Stimulated activated CD4-positive, alpha-beta T cell treated with anti-CD3 and anti-CD28 coated beads, TNF-alpha, amount 100 ng/mL, for 1 hour (primary cell): ENCODE results near the gene TMEM174.

Experiments used
- DNase-seq, 3 donors: peaks; one replicate each; pipeline ENCODE4 v3.0.0-alpha.2; 2020; ENCODE audit warnings: low read depth in 3 of 3, low spot score in 1 of 3

The TMEM174 gene, protein sequence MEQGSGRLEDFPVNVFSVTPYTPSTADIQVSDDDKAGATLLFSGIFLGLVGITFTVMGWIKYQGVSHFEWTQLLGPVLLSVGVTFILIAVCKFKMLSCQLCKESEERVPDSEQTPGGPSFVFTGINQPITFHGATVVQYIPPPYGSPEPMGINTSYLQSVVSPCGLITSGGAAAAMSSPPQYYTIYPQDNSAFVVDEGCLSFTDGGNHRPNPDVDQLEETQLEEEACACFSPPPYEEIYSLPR

GRCh38 chr5:73172951-73173350, at the start of gene TMEM174:
TMEM174 (plus strand) TSS chr5:73173193; CDS start chr5:73173244, 51 bp downstream.
- no peak for DNase-seq

DNA sequence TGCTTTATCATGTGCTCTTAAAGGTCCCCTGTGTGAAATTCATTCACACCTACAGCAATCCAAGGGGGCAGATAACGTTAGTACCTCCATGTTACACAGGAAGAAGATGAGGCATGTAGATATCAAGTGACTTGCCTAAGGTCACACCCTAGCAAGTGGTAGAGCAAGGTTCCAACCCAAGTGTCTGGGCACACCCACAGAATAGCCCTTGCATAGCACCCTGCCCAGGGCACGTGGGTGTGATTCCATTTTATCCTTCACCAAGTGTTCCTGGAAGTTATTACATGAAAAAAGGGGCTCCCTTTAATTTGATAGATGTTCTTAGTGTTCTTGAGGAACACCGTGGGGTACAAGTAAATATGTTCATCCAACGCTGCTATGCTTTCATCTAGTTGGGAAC, 47.7 kb upstream of the TMEM174 start:
- no peak for DNase-seq

- DNase-seq = no peak
Measured at GRCh38 chr5:73126381-73126780, 46.6 kb upstream of the TMEM174 start.

DNA sequence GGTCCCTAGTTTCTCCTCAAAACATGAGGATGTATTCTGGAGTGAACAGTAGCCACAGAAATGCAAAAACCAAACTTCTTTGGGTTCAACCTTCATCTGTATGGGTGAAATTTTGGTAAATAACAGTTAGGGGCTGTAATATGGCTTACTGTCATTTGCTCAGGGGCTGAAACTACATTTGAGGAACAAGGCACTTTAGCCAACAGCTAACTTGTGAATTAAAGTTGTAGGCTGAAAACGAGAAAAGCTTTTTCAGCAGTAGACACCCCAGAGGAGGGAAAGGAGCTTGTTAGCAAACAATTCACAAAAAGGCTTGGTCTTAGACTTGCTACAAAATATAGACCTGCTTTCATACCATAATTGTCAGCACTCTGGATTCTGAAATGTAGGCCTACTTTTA, 46.0 kb upstream of the TMEM174 start:
- DNase-seq = no peak

GRCh38 chr5:73129143-73129542, 43.9 kb upstream of the TMEM174 start:
- no peak for DNase-seq

DNA sequence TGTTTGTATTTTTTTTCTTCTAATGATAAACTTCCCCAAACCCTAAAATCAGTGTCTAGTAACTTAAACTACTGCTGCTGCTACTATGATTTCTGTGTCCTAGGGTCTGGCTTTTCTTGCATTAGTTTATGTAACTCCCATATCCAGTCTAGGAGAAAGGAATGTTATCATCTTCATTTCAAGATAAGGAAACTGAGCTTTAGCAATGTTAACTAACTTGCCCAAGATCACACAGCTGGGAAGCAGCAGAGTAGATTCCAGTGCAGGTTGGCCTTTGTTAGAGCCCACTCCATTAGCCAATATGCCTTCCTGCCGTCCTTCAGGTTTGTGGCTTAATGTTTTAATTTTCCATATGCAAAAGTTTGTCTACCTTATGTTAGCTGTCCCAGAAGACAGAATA, 42.2 kb upstream of the TMEM174 start:
- DNase-seq = no peak

DNA sequence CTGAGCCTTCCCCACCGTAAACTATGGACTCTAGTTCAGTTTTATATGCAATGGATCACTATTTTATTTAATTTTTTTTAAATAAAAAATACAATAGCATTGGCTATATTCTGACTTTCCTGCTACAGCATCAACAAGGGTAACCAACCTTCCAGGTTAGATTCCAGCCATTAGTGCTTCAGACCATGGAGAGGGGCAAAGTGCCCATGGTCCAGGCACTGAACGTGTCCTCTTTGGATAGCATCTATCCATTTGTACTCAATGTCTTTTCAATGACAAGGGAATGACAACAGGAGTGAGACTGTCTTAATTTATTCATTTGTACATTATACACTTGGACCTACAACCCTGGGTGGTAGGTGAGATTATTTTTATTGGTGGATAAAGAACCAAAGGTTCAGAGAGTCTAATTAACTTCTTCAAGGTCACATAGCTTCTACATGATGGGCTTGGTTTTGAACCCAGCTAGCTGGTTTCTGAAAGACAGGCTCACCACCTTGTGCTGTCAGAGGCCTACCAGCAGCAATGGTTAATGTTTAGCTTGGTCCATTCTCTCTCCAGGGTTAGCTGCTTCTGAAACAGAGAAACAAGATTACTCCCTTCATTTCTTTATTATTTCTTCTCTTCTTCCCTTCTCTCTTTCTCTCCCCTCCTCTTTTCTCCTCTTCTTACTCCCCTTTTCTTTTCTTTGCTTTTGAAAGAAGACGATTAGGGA, 41.1 kb upstream of the TMEM174 start:
- DNase-seq = no peak

- no peak for DNase-seq
Measured at GRCh38 chr5:73132759-73133158, 40.2 kb upstream of the TMEM174 start.

- DNase-seq = no peak
Measured at GRCh38 chr5:73135021-73135420, 38.0 kb upstream of the TMEM174 start.

- no peak for DNase-seq
Measured at GRCh38 chr5:73135429-73136054, 37.5 kb upstream of the TMEM174 start.

DNA sequence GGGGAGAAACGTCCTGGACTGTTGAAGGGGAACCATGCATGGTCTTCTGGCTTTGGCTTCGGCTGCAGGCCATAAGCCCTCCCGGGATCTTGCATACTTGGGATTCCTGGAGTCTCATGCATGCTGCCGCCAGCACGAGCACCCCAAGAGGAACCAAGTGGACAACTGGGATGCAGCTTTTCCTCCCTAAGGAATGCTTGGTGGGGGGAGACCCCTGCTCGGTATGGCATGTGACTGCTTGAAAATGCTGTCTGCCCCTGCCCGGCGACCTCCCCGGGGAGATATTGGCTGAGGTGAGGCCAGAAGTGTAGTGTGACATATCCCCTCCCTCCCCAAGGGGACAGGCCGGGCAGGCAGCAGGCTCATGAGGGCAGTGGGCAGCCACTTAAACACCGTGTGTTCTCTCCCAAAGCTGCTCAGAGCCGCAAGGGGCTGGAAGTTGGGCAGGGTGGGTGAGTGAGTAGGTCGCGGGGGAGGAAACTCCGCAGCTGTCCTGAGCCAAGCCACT, 36.9 kb upstream of the TMEM174 start:
- DNase-seq = no peak

GRCh38 chr5:73137563-73138530, 35.1 kb upstream of the TMEM174 start:
- DNase-seq = no peak

DNA sequence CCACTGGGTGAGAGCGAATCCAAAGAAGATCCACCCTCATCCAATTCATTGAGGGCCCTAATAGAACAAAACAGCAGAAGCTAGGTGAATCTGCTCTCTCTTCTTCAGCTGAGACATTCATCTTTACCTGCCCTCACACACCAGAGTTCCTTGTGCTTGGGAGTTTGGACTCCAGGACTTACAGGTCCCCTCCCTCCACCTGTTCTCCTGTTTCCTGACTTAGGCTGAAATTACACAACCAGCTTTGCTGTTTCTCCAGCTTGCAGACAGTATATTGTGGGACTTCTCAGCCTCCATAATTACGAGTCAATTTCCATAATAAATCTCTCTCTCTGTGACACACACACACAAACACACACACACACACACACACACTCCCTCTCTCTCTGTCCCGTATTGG, 33.5 kb upstream of the TMEM174 start:
- no peak for DNase-seq

- no peak for DNase-seq
Measured at GRCh38 chr5:73140801-73141200, 32.2 kb upstream of the TMEM174 start.

DNA sequence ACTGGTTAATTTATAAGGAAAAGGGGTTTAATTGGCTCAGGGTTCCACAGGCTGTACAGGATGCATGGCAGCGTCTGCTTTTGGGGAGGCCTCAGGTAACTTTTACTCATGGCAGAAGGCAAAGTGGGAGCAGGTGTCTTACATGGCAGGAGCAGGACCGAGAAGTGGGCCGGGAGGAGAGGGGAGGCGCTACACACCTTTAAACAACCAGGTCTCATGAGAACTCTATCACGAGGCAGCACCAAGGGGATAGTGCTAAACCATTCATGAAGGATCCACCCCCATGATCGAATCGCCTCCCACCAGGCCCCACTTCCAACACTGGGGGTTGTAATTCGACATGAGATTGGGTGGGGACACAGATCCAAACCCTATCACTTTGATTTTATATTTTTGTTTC, 31.0 kb upstream of the TMEM174 start:
- DNase-seq = no peak

DNA sequence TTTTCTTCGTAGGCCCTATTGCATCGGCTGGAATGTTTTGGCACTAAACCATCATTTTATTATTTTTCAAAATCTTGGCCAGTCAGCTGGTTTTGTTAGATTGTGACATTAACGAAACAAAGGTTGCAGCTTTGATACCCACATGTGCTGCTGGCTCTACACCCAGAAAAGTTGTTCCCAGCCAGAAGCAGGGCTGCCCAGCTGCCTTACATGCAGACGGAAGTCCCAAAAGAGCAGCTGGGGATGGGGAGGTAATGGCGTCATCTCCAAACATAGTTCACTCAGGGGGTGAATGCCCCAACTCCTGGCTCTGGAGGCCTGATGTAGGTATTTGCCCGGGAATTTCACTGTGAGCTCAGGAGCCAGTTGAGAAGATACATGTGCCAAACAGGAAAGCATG, 29.3 kb upstream of the TMEM174 start:
- no peak for DNase-seq

GRCh38 chr5:73149540-73149939, 23.5 kb upstream of the TMEM174 start:
- DNase-seq = no peak

DNA sequence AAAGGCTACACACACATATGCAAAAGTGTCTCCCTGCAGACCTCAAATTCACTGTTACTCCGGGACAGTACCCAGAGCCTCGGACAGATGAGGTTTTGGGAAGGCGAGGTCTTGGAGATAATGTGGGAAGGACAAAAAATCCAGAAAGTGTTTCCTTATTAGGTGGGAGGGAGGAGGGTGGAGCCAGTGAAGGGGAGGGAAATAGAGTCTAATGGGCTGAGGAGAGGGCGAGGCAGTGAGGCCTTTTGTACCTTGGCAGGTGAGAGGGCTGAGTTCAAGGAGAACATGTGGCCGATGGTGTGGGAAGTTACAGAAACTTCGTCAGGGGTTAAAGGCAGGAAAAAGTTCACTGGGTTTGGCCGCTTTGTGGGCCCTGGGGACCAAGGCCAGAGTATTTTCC, 22.1 kb upstream of the TMEM174 start:
- DNase-seq = no peak

GRCh38 chr5:73151766-73152410, 21.1 kb upstream of the TMEM174 start:
- DNase-seq = no peak
